HCT116 (cell line): ENCODE measurements around the gene DCAF10. TPM values are rescaled to one million over a fixed set of nuclear protein-coding genes. Genes with fewer than 3 reads are reported as not detected.
"Not testable (repeated sequence)": the region's sequence is repeated elsewhere in the genome, so short reads cannot be mapped to it uniquely, and the experiment has no call there.

Experiments used
- ATAC-seq: fragments of 200-7000 bp; cut with Tn5 transposase; 2 replicates; pipeline ENCODE4 v1.9.1; 2020; ENCODE audit warnings: mild to moderate bottlenecking, moderate library complexity
- BruUV-seq: library from RNA; stranded (reverse); fragments of 400-500 nt; replicated peaks from 2 replicates; lab custom pipeline; 2021; lab: Mats Ljungman, UMichigan
- CTCF ChIA-PET: fragments of 300-600 bp; sonication (Branson Sonifier 250); formaldehyde crosslinking; loops from one replicate; lab custom pipeline; 2021; ENCODE audit warnings: antibody characterized with exemption; lab: Charles Lee
- POLR2A ChIA-PET: fragments of 300-600, 350-600 bp; sonication (Branson Sonifier 250); formaldehyde crosslinking; loops from one replicate; lab custom pipeline; 2021; ENCODE audit warnings: antibody characterized with exemption; lab: Charles Lee
- RAD21 ChIA-PET, 2 experiments: fragments of 300-600 bp; sonication (Branson Sonifier 250); formaldehyde crosslinking; loops; one replicate each; lab custom pipeline; 2023; ENCODE audit warnings: low total read pairs in 2 of 2; ENCODE audit not compliant: uncharacterized antibody in 2 of 2, unreplicated experiment in 2 of 2, low non-redundant PET in 1 of 2; lab: Charles Lee
- DNase-seq: peaks from one replicate; pipeline ENCODE4 v3.0.0-alpha.2; 2010; ENCODE audit warnings: low read depth, low spot score
- H2AFZ ChIP-seq: fragments of 200-600 bp; shearing (Covaris generic), sonication (generic); 2 replicates; pipeline ENCODE4 v1.6.1; 2017; ENCODE audit warnings: low read depth, mixed run types, mixed read lengths, antibody characterized with exemption, low read length; ENCODE audit not compliant: poor library complexity, severe bottlenecking
- H3K27ac ChIP-seq: 2 replicates; pipeline ENCODE4 v1.5.1; 2012; ENCODE audit warnings: low read depth, low read length
- H3K27me3 ChIP-seq: fragments of 200-600 bp; sonication (generic); 2 replicates; pipeline ENCODE4 v1.6.1; 2016; ENCODE audit warnings: mixed run types, low read length, mixed read lengths; ENCODE audit not compliant: insufficient read depth
- H3K36me3 ChIP-seq, 2 experiments: fragments of 200-500 bp in 1 of 2; fragments of 200-600 bp in 1 of 2; sonication (Bioruptor generic) in 1 of 2; sonication (generic) in 1 of 2; 2 replicates each; pipeline versions ENCODE4 v1.5.1 to v1.6.1; 2014 to 2016; ENCODE audit warnings: low read length in 2 of 2, inconsistent platforms in 1 of 2, mixed read lengths in 1 of 2, mixed run types in 1 of 2; ENCODE audit not compliant: insufficient read depth in 2 of 2, control insufficient read depth in 1 of 2
- H3K4me1 ChIP-seq, 2 experiments: fragments of 200-600 bp in 1 of 2; sonication (generic) in 1 of 2; 2 replicates each; pipeline versions ENCODE4 v1.5.1 to v1.6.1; 2012 to 2017; ENCODE audit warnings: low read length in 2 of 2, inconsistent platforms in 1 of 2, mild to moderate bottlenecking in 1 of 2, mixed read lengths in 1 of 2, mixed run types in 1 of 2, moderate library complexity in 1 of 2; ENCODE audit not compliant: insufficient read depth in 2 of 2, control insufficient read depth in 1 of 2
- H3K4me2 ChIP-seq: fragments of 200-600 bp; sonication (generic); 2 replicates; pipeline ENCODE4 v1.6.1; 2017; ENCODE audit warnings: mixed run types, low read length, mixed read lengths
- H3K4me3 ChIP-seq, 2 experiments: fragments of 200-600 bp in 1 of 2; sonication (generic) in 1 of 2; replicated peaks in 1 of 2; 2 replicates each; pipeline ENCODE4 v1.5.1; 2011 to 2016; ENCODE audit warnings: low read length in 2 of 2, control low read depth in 1 of 2, low read depth in 1 of 2, mild to moderate bottlenecking in 1 of 2, mixed read lengths in 1 of 2, mixed run types in 1 of 2
- H3K79me2 ChIP-seq: fragments of 200-600 bp; sonication (generic); 2 replicates; pipeline ENCODE4 v1.6.1; 2017; ENCODE audit warnings: mild to moderate bottlenecking, mixed run types, low read length, moderate library complexity, mixed read lengths; ENCODE audit not compliant: insufficient read depth
- H3K9ac ChIP-seq: fragments of 200-600 bp; sonication (generic); 2 replicates; pipeline ENCODE4 v1.6.1; 2016; ENCODE audit warnings: low read length, mixed read lengths
- H3K9me2 ChIP-seq: fragments of 200-600 bp; sonication (generic), shearing (Covaris generic); 2 replicates; pipeline ENCODE4 v1.6.1; 2017; ENCODE audit warnings: mixed run types, mild to moderate bottlenecking, moderate library complexity; ENCODE audit not compliant: insufficient read depth
- H3K9me3 ChIP-seq, 2 experiments: fragments of 200-500 bp in 1 of 2; fragments of 200-600 bp in 1 of 2; sonication (Bioruptor generic) in 1 of 2; sonication (generic) in 1 of 2; 2 replicates each; pipeline ENCODE4 v1.6.1; 2014 to 2017; ENCODE audit warnings: low read length in 2 of 2, mixed read lengths in 2 of 2, inconsistent platforms in 1 of 2, low read depth in 1 of 2, mild to moderate bottlenecking in 1 of 2, mixed run types in 1 of 2, moderate library complexity in 1 of 2; ENCODE audit not compliant: control insufficient read depth in 1 of 2, insufficient read depth in 1 of 2
- H4K20me1 ChIP-seq: fragments of 200-600 bp; sonication (generic), shearing (Covaris generic); 2 replicates; pipeline ENCODE4 v1.6.1; 2017; ENCODE audit warnings: mixed run types, mild to moderate bottlenecking, moderate library complexity; ENCODE audit not compliant: insufficient read depth
- ATF3 ChIP-seq: IDR thresholded peaks from 2 replicates; pipeline ENCODE4 v1.6.1; 2012
- CEBPB ChIP-seq: IDR thresholded peaks from 2 replicates; pipeline ENCODE4 v1.6.1; 2012; ENCODE audit warnings: low read depth
- EGR1 ChIP-seq: IDR thresholded peaks from 2 replicates; pipeline ENCODE4 v1.6.1; 2012; ENCODE audit warnings: low read depth
- ELF1 ChIP-seq: IDR thresholded peaks from 2 replicates; pipeline ENCODE4 v1.6.1; 2012; ENCODE audit warnings: low read depth, borderline replicate concordance
- EZH2phosphoT487 ChIP-seq: fragments of 200-600 bp; IDR thresholded peaks from 2 replicates; pipeline ENCODE4 v1.6.1; 2018; ENCODE audit warnings: antibody characterized with exemption, borderline replicate concordance
- FOSL1 ChIP-seq: IDR thresholded peaks from 2 replicates; pipeline ENCODE4 v1.6.1; 2012; ENCODE audit warnings: low read depth
- MAX ChIP-seq: IDR thresholded peaks from 2 replicates; pipeline ENCODE4 v1.6.1; 2012
- POLR2A ChIP-seq: IDR thresholded peaks from 2 replicates; pipeline ENCODE4 v1.7.0; 2011; ENCODE audit warnings: borderline replicate concordance; ENCODE audit not compliant: insufficient read depth, insufficient read length; ENCODE audit errors: extremely low read depth
- POLR2AphosphoS5 ChIP-seq: IDR thresholded peaks from 2 replicates; pipeline ENCODE4 v1.6.1; 2011; ENCODE audit warnings: mild to moderate bottlenecking, low read depth, low read length, moderate library complexity
- SIN3A ChIP-seq: IDR thresholded peaks from 2 replicates; pipeline ENCODE4 v1.6.1; 2012; ENCODE audit warnings: low read depth
- SP1 ChIP-seq: IDR thresholded peaks from 2 replicates; pipeline ENCODE4 v1.6.1; 2012; ENCODE audit warnings: low read depth
- SRF ChIP-seq: IDR thresholded peaks from 2 replicates; pipeline ENCODE4 v1.6.1; 2012; ENCODE audit warnings: low read depth
- TCF7L2 ChIP-seq: IDR thresholded peaks from 2 replicates; pipeline ENCODE4 v1.7.0; 2011; ENCODE audit warnings: borderline replicate concordance, inconsistent platforms; ENCODE audit not compliant: insufficient read depth, insufficient read length; ENCODE audit errors: extremely low read depth
- YY1 ChIP-seq: IDR thresholded peaks from 2 replicates; pipeline ENCODE4 v1.6.1; 2011; ENCODE audit warnings: low read length, low read depth, moderate library complexity, mild to moderate bottlenecking; ENCODE audit not compliant: insufficient replicate concordance; ENCODE audit errors: extremely low read depth
- ZFX ChIP-seq: fragments of 450-650 bp; IDR thresholded peaks from 2 replicates; pipeline ENCODE4 v1.6.1; 2017
- ZNF274 ChIP-seq: fragments of 200-500 bp; sonication (Bioruptor generic); IDR thresholded peaks from 2 replicates; pipeline ENCODE4 v1.6.1; 2014; ENCODE audit warnings: mild to moderate bottlenecking, low read depth, low read length, inconsistent platforms
- intact Hi-C: fragments of 100-400 bp; cut with micrococcal nuclease; formaldehyde crosslinking; loops from 2 replicates; pipeline ENCODE4 v1.10.0; 2022
- total RNA-seq: library from RNA; stranded (reverse); gene quantifications from one replicate; pipeline ENCODE4 v1.2.1, GENCODE V29; 2021; ENCODE audit not compliant: unreplicated experiment

The DCAF10 gene
- total RNA-seq, 1 experiment from 2014 or later: 20.6 TPM

- peaks cover 0 to 14% of the 10 kb centered on the region in 2 experiments; a peak in 2 of 4 replicates for H3K36me3 ChIP-seq
Observed at GRCh38 chr9:37825174-37825573, 24.6 kb downstream of the DCAF10 start.

GRCh38 chr9:37827483-37828165, 27.0 kb downstream of the DCAF10 start:
- H3K27ac ChIP-seq: no peak overlapping the region
- intact Hi-C loops: no loop called here
- DNase-seq (no peak), ATAC-seq (no peak)
- H3K9ac ChIP-seq: no peak overlapping the region
- H3K27me3 ChIP-seq: no peaks in the 10 kb centered on the region
- no peaks in the 10 kb centered on the region for H3K9me3 ChIP-seq
- no peak overlapping the region for H3K4me3 ChIP-seq
- H3K79me2 ChIP-seq: no peaks in the 10 kb centered on the region
- ChIA-PET POLR2A (no interaction called here), CTCF (no interaction called here), RAD21 (no interaction called here)
- peaks cover 0 to 10% of the 10 kb centered on the region in 2 experiments; a peak in 2 of 4 replicates for H3K36me3 ChIP-seq
- no peaks in the 10 kb centered on the region for H3K9me2 ChIP-seq
- no peak overlapping the region for H2AFZ ChIP-seq
- no peak for TF ChIP-seq ELF1
- TF ChIP-seq TCF7L2: no peak
- TF ChIP-seq SP1: no peak
- no peak for TF ChIP-seq ZFX
- no peak for TF ChIP-seq YY1
- no peak for TF ChIP-seq MAX
- no peak for TF ChIP-seq CEBPB
- no peak for TF ChIP-seq ZNF274
- TF ChIP-seq SIN3A: no peak
- TF ChIP-seq POLR2AphosphoS5: no peak
- TF ChIP-seq SRF: no peak
- TF ChIP-seq POLR2A: no peak
- TF ChIP-seq FOSL1: no peak
- no peak for TF ChIP-seq EZH2phosphoT487
- TF ChIP-seq EGR1: no peak
- TF ChIP-seq ATF3: no peak
- H4K20me1 ChIP-seq: no peaks in the 10 kb centered on the region; the same call in 1 of the 2 replicates
- BruUV-seq: no TSS peak
- H3K4me1 ChIP-seq: no peaks in the 10 kb centered on the region
- no peak overlapping the region for H3K4me2 ChIP-seq

More at GRCh38 chr9:37825174-37825573, 24.6 kb downstream of the DCAF10 start:
- H3K27ac ChIP-seq, H2AFZ ChIP-seq, H3K4me1 ChIP-seq, DNase-seq, H3K4me3 ChIP-seq, intact Hi-C loops, CTCF ChIA-PET, ATAC-seq, H3K9me3 ChIP-seq, H4K20me1 ChIP-seq, H3K27me3 ChIP-seq, RAD21 ChIA-PET, H3K9me2 ChIP-seq, H3K9ac ChIP-seq, H3K79me2 ChIP-seq, BruUV-seq, H3K4me2 ChIP-seq, POLR2A ChIA-PET: not testable (repeated sequence)
